Mammary epithelial cell (primary cell): Measurements from ENCODE around the gene STXBP6.

ENCODE experiments used
- EZH2 ChIP-seq: IDR thresholded peaks from 2 replicates; pipeline ENCODE4 v1.6.1; 2012; ENCODE audit warnings: low read length, inconsistent platforms, borderline replicate concordance
- TF ChIP-seq, protein P1 (sequence below), 2 donors: IDR thresholded peaks in 1 of 2; conservative IDR thresholded peaks in 1 of 2; 2 replicates each; pipeline ENCODE4 v1.5.1; 2011 to 2012; ENCODE audit warnings: inconsistent platforms in 2 of 2, low read length in 2 of 2, mild to moderate bottlenecking in 2 of 2, control low read depth in 1 of 2, low read depth in 1 of 2; ENCODE audit not compliant: insufficient read depth in 1 of 2; ENCODE audit errors: extremely low read depth in 1 of 2

DNA sequence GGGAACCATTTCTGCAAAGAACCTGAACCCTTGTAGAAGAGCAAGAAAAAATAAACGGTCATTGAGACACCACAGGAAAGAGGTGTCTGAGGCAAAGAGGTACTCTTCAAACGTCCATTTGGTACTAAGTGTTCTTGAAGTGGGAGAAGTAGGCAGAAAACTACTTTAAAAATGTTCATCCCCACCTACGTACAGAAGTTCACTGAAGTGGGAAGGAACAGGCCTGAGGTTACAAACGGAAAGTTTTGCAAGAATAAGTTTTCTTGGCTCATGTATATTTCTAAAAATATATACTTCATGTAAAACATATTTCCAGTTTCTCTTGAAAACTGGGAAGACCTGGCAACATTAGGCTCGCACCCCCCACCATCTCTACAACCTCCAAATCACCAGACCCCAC is 61.2 kb downstream of the STXBP6 start:
- TF ChIP-seq, protein P1, sequence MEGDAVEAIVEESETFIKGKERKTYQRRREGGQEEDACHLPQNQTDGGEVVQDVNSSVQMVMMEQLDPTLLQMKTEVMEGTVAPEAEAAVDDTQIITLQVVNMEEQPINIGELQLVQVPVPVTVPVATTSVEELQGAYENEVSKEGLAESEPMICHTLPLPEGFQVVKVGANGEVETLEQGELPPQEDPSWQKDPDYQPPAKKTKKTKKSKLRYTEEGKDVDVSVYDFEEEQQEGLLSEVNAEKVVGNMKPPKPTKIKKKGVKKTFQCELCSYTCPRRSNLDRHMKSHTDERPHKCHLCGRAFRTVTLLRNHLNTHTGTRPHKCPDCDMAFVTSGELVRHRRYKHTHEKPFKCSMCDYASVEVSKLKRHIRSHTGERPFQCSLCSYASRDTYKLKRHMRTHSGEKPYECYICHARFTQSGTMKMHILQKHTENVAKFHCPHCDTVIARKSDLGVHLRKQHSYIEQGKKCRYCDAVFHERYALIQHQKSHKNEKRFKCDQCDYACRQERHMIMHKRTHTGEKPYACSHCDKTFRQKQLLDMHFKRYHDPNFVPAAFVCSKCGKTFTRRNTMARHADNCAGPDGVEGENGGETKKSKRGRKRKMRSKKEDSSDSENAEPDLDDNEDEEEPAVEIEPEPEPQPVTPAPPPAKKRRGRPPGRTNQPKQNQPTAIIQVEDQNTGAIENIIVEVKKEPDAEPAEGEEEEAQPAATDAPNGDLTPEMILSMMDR (conservative IDR thresholded peaks at IDR 0.05 in 1 of 2, IDR thresholded peaks at IDR 0.05 in 1 of 2; ENCODE audit: extremely low read depth in 1 of 2, insufficient read depth in 1 of 2, low read depth in 1 of 2, low read length in 2 of 2): no peak
- no peak for TF ChIP-seq EZH2
